ENCODE measurements around the gene TRMT10B.

DNA sequence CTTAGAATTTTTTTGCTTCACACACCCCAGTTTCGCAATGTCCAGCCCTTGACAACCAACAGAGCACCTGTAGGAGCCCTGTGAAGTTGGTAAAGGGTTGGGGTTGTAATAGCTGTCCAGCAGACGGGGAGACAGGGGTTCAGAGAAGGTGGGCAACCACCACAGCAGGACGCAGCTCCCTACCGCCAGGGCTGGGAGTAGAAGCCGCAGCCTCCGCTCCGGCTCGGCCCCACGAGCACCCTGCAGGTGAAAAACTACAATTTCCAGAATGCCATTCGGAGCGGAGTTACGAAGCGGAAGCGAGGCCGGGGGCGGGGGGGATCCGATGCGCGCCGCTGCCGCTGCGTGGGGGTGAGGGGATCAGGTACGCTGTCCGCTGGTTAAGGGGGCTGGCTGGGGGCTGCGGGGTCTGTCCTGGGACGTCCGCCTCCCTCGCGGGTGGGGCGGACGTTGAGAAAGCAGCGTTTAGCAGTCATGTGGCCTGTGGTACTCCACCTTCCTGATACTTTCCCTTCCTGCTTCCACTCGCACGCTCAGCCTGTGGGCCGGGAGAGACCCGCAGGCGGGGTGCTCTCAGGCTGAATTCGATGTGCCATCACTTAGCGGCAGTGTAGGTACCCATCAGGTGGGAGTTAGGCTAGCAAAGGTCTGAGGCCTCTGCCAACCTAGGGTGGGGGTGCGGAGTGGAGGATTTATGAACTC lies at the start of gene TRMT10B:
- no peak for TF ChIP-seq ZNF146 (tag by site-specific recombination; IDR thresholded peaks at IDR 0.05)
- TF ChIP-seq, protein P1, sequence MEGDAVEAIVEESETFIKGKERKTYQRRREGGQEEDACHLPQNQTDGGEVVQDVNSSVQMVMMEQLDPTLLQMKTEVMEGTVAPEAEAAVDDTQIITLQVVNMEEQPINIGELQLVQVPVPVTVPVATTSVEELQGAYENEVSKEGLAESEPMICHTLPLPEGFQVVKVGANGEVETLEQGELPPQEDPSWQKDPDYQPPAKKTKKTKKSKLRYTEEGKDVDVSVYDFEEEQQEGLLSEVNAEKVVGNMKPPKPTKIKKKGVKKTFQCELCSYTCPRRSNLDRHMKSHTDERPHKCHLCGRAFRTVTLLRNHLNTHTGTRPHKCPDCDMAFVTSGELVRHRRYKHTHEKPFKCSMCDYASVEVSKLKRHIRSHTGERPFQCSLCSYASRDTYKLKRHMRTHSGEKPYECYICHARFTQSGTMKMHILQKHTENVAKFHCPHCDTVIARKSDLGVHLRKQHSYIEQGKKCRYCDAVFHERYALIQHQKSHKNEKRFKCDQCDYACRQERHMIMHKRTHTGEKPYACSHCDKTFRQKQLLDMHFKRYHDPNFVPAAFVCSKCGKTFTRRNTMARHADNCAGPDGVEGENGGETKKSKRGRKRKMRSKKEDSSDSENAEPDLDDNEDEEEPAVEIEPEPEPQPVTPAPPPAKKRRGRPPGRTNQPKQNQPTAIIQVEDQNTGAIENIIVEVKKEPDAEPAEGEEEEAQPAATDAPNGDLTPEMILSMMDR (tag by site-specific recombination; IDR thresholded peaks at IDR 0.05) = no peak
